Measurements from ENCODE around the gene SLC44A1.
"Not testable (repeated sequence)": the region's sequence is repeated elsewhere in the genome, so short reads cannot be mapped to it uniquely, and the experiment has no call there.

- not testable (repeated sequence) for TF ChIP-seq CREB5 (CRISPR knock-in tag; IDR thresholded peaks at IDR 0.05; ENCODE audit: low read depth); PATZ1 (CRISPR knock-in tag; IDR thresholded peaks at IDR 0.05; ENCODE audit: borderline replicate concordance); TCF4 (CRISPR knock-in tag; IDR thresholded peaks at IDR 0.05; ENCODE audit: borderline replicate concordance); SNAI2 (CRISPR knock-in tag; IDR thresholded peaks at IDR 0.05); ISL1 (CRISPR knock-in tag; IDR thresholded peaks at IDR 0.05); ZFP3 (CRISPR knock-in tag; IDR thresholded peaks at IDR 0.05); TSHZ2 (CRISPR knock-in tag; IDR thresholded peaks at IDR 0.05); CSDC2 (CRISPR knock-in tag; IDR thresholded peaks at IDR 0.05); RARB (CRISPR knock-in tag; IDR thresholded peaks at IDR 0.05); OSR1 (CRISPR knock-in tag; IDR thresholded peaks at IDR 0.05); ZFP30 (CRISPR knock-in tag; IDR thresholded peaks at IDR 0.05)
Measured at GRCh38 chr9:105268254-105268653, 23.8 kb downstream of the SLC44A1 start.

Data from SK-N-SH treated with all-trans-retinoic acid at 6 μM for 48 hours (cell line).